OCI-LY3 (cell line): ENCODE measurements around the gene GMFB.

Experiments used
- EZH2phosphoT487 ChIP-seq: fragments of 200-600 bp; shearing (Covaris generic); IDR thresholded peaks from 2 replicates; pipeline ENCODE4 v1.6.1; 2018; ENCODE audit warnings: antibody characterized with exemption, mixed run types, low read depth
- TF ChIP-seq, protein P1 (sequence below): fragments of 200-600, 300-600 bp; sonication (generic); IDR thresholded peaks from 2 replicates; pipeline ENCODE4 v1.5.1; 2014; ENCODE audit warnings: antibody characterized with exemption, low read length, low read depth

DNA sequence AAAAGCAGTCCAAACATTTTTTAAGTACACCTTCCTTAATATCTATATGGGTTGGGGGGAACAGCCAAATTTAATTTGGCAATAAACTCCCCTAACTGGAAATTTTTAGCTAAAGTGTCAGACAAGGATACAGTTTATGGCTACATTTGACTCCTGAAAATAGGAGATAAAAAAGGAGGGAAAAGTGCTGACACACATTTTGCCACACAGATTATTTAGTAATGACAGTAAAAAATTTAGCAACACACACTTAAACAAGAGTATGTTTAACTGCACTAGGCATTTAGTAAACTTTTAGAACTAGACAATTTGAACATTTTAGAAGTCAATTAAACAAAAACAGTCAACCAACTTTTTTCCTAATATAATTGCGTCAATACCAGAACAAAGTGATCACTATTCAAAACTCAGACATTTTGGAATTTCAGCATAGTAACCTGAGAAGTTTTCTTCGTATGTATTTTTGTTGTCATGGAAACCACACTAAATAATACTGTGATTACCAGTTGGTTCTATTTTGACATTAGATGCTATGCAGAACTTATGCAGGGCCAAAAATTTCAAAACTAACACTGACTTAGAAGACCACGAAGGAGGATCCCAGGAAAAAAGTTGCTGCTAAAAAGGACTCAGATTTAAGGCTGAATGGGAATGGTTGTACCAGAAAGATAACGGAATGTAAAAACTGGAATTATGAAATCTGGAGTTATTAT is 13.4 kb downstream of the GMFB start:
- TF ChIP-seq, protein P1, sequence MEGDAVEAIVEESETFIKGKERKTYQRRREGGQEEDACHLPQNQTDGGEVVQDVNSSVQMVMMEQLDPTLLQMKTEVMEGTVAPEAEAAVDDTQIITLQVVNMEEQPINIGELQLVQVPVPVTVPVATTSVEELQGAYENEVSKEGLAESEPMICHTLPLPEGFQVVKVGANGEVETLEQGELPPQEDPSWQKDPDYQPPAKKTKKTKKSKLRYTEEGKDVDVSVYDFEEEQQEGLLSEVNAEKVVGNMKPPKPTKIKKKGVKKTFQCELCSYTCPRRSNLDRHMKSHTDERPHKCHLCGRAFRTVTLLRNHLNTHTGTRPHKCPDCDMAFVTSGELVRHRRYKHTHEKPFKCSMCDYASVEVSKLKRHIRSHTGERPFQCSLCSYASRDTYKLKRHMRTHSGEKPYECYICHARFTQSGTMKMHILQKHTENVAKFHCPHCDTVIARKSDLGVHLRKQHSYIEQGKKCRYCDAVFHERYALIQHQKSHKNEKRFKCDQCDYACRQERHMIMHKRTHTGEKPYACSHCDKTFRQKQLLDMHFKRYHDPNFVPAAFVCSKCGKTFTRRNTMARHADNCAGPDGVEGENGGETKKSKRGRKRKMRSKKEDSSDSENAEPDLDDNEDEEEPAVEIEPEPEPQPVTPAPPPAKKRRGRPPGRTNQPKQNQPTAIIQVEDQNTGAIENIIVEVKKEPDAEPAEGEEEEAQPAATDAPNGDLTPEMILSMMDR, result no peak
- TF ChIP-seq EZH2phosphoT487, result no peak
